ENCODE data around the gene EDC3. TPM values are rescaled to one million over a fixed set of nuclear protein-coding genes. Genes with fewer than 3 reads are reported as not detected.

EDC3 gene
- total and polyA plus RNA-seq, 9 of the 15 experiments (the other 6 are each of a cell fraction or from before 2014, with no cell fraction given), result 11.7 to 63.9 (median 32.8) TPM

- no peak overlapping the region for H3K27ac ChIP-seq (ENCODE audit: extremely low read depth, low read depth, low read length)
- no peak overlapping the region for H3K9ac ChIP-seq (ENCODE audit: insufficient read depth in 1 of 2, low read depth in 2 of 2, low read length in 2 of 2)
- WGBS (ENCODE audit: insufficient coverage, low coverage, missing lambda C conversion rate), result 73% methylated on average over 5 of the region's 5 CpGs
- no peaks in the 10 kb centered on the region for H3K27me3 ChIP-seq (ENCODE audit: control insufficient read depth in 2 of 2, insufficient read depth in 2 of 2, low read length in 2 of 2)
- in situ Hi-C loops (cut with MboI) (no loop called here), intact Hi-C loops (cut with micrococcal nuclease) (no loop called here)
- H3K9me1 ChIP-seq (ENCODE audit: control insufficient read depth, insufficient read depth, low read length), result no peaks in the 10 kb centered on the region
- no peak overlapping the region for H3K4me2 ChIP-seq (ENCODE audit: insufficient read depth, low read length)
- DNase-seq (ENCODE audit: extremely low read depth in 1 of 4, low spot score in 3 of 4) (no peak), FAIRE-seq (no peak), ATAC-seq (no peak)
- ChIA-PET CTCF (ENCODE audit: low intra/inter-chr PET ratio) (no interaction called here), POLR2A (interaction anchor here (0.5 to 2.3 kb wide), 5 partner anchors 9 to 313 kb away, joined by 3 to 4 read pairs (median 3); no protein-coding TSS in a partner anchor)
- H2AFZ ChIP-seq (ENCODE audit: low read depth, low read length), result no peak overlapping the region
- no peaks in the 10 kb centered on the region for H3K9me3 ChIP-seq (replicated peaks; ENCODE audit: control insufficient read depth, insufficient read depth, low read depth, low read length)
- H4K20me1 ChIP-seq (replicated peaks; ENCODE audit: control insufficient read depth, insufficient read depth, low read length), result peaks cover 6% of the 10 kb centered on the region; the same call in 1 of the 2 replicates
- H3K4me1 ChIP-seq (replicated peaks in 1 of 2; ENCODE audit: control insufficient read depth in 2 of 2, insufficient read depth in 2 of 2, low read length in 2 of 2), result peaks cover 4 to 10% of the 10 kb centered on the region in 2 experiments; a peak in 3 of 5 replicates
- H3K4me3 ChIP-seq, result no peak overlapping the region
- TF ChIP-seq, protein P1, sequence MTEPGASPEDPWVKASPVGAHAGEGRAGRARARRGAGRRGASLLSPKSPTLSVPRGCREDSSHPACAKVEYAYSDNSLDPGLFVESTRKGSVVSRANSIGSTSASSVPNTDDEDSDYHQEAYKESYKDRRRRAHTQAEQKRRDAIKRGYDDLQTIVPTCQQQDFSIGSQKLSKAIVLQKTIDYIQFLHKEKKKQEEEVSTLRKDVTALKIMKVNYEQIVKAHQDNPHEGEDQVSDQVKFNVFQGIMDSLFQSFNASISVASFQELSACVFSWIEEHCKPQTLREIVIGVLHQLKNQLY (CRISPR knock-in tag; conservative IDR thresholded peaks at IDR 0.05), result no peak
- TF ChIP-seq PTRF (tag; IDR thresholded peaks at IDR 0.05) (no peak), CEBPG (CRISPR knock-in tag; IDR thresholded peaks at IDR 0.05) (no peak), CEBPG (tag; conservative IDR thresholded peaks at IDR 0.05 in 1 of 2, IDR thresholded peaks at IDR 0.05 in 1 of 2) (no peak), ZNF347 (CRISPR knock-in tag; IDR thresholded peaks at IDR 0.05; ENCODE audit: low read depth) (no peak), DPF2 (IDR thresholded peaks at IDR 0.05) (no peak), FOXM1 (IDR thresholded peaks at IDR 0.05; ENCODE audit: low read depth) (no peak), FOXM1 (CRISPR knock-in tag; IDR thresholded peaks at IDR 0.05; ENCODE audit: low read depth) (no peak), HNRNPK (IDR thresholded peaks at IDR 0.05; ENCODE audit: low read depth, low read length, poor library complexity, severe bottlenecking) (no peak), RHOXF2B (CRISPR knock-in tag; conservative IDR thresholded peaks at IDR 0.05) (no peak), SMAD4 (CRISPR knock-in tag; conservative IDR thresholded peaks at IDR 0.05) (no peak), HMBOX1 (IDR thresholded peaks at IDR 0.05) (no peak), ZFP36 (IDR thresholded peaks at IDR 0.05; ENCODE audit: low read depth, low read length, partially characterized antibody) (no peak), NR3C1 (CRISPR knock-in tag; IDR thresholded peaks at IDR 0.05) (no peak), TRIM24 (IDR thresholded peaks at IDR 0.05) (no peak)
- TF ChIP-seq, protein P2, sequence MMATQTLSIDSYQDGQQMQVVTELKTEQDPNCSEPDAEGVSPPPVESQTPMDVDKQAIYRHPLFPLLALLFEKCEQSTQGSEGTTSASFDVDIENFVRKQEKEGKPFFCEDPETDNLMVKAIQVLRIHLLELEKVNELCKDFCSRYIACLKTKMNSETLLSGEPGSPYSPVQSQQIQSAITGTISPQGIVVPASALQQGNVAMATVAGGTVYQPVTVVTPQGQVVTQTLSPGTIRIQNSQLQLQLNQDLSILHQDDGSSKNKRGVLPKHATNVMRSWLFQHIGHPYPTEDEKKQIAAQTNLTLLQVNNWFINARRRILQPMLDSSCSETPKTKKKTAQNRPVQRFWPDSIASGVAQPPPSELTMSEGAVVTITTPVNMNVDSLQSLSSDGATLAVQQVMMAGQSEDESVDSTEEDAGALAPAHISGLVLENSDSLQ (IDR thresholded peaks at IDR 0.05), result no peak
- TF ChIP-seq, protein P3, sequence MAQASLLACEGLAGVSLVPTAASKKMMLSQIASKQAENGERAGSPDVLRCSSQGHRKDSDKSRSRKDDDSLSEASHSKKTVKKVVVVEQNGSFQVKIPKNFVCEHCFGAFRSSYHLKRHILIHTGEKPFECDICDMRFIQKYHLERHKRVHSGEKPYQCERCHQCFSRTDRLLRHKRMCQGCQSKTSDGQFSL (CRISPR knock-in tag; IDR thresholded peaks at IDR 0.05), result no peak
- TF ChIP-seq, protein P3 (tag; IDR thresholded peaks at IDR 0.05), result no peak
- peaks cover 7% of the 10 kb centered on the region; the same call in 1 of the 3 replicates for H3K36me3 ChIP-seq (ENCODE audit: control insufficient read depth, insufficient read depth, low read length)
- BruUV-seq (replicated peaks), result no TSS peak
- peaks cover 2% of the 10 kb centered on the region; the same call in 2 of the 3 replicates for H3K79me2 ChIP-seq (ENCODE audit: control insufficient read depth, insufficient read depth, low read length)
Measured at GRCh38 chr15:74648051-74648842, 47.6 kb downstream of the EDC3 start.

Measured in K562 (cell line).